Neutrophil (primary cell): Measurements from ENCODE around the gene ZBTB16.

Source experiments
- H3K27ac ChIP-seq: fragments of 200-600 bp; sonication (generic); 2 replicates; pipeline ENCODE4 v1.5.1; 2016; ENCODE audit warnings: mild to moderate bottlenecking, moderate library complexity
- H3K27me3 ChIP-seq: fragments of 200-600 bp; sonication (generic); 2 replicates; pipeline ENCODE4 v1.6.0; 2016; ENCODE audit warnings: mild to moderate bottlenecking
- H3K36me3 ChIP-seq: fragments of 200-600 bp; sonication (generic); 2 replicates; pipeline ENCODE4 v1.5.1; 2017
- H3K4me1 ChIP-seq, 2 experiments: fragments of 200-600 bp in 1 of 2; sonication (generic) in 1 of 2; 1 replicate in 1 of 2; 2 replicates in 1 of 2; pipeline versions ENCODE4 v1.5.1 to v1.6.1; 2013 to 2016; ENCODE audit warnings: low read depth in 1 of 2, low read length in 1 of 2, mild to moderate bottlenecking in 1 of 2, moderate library complexity in 1 of 2; ENCODE audit not compliant: control insufficient read depth in 1 of 2, insufficient read depth in 1 of 2
- H3K4me3 ChIP-seq, 2 experiments: fragments of 200-600 bp in 1 of 2; sonication (generic) in 1 of 2; 1 replicate in 1 of 2; 2 replicates in 1 of 2; pipeline ENCODE4 v1.5.1; 2013 to 2016; ENCODE audit warnings: low read depth in 1 of 2, low read length in 1 of 2, mild to moderate bottlenecking in 1 of 2, moderate library complexity in 1 of 2
- H3K9me3 ChIP-seq: fragments of 200-600 bp; sonication (generic); 2 replicates; pipeline ENCODE4 v1.5.1; 2016
- CTCF ChIP-seq: fragments of 200-600 bp; sonication (generic); IDR thresholded peaks from 2 replicates; pipeline ENCODE4 v1.5.1; 2016; ENCODE audit warnings: antibody characterized with exemption

ZBTB16 gene

GRCh38 chr11:114141863-114142580 lies 82.5 kb downstream of the ZBTB16 start:
- Histone ChIP-seq H3K4me1 (peaks cover 26 to 29% of the 10 kb centered on the region in 2 experiments), H3K27ac (no peak overlapping the region), H3K9me3 (no peaks in the 10 kb centered on the region), H3K4me3 (no peak overlapping the region), H3K36me3 (no peaks in the 10 kb centered on the region), H3K27me3 (no peaks in the 10 kb centered on the region)
- no peak for TF ChIP-seq CTCF

- no peak for TF ChIP-seq CTCF
- no peak overlapping the region for H3K4me3 ChIP-seq
- H3K4me1 ChIP-seq, result peaks cover 20 to 22% of the 10 kb centered on the region in 2 experiments
- H3K27ac ChIP-seq, result no peak overlapping the region
- H3K36me3 ChIP-seq, result no peaks in the 10 kb centered on the region
- no peaks in the 10 kb centered on the region for H3K27me3 ChIP-seq
- no peaks in the 10 kb centered on the region for H3K9me3 ChIP-seq
These were observed 83.2 kb downstream of the ZBTB16 start for GRCh38 chr11:114142707-114143106.

GRCh38 chr11:114145166-114145775 lies 85.8 kb downstream of the ZBTB16 start:
- H3K4me3 ChIP-seq, result no peak overlapping the region
- H3K9me3 ChIP-seq, result no peaks in the 10 kb centered on the region
- peaks cover 0 to 3% of the 10 kb centered on the region in 2 experiments for H3K4me1 ChIP-seq
- TF ChIP-seq CTCF, result no peak
- no peaks in the 10 kb centered on the region for H3K36me3 ChIP-seq
- H3K27me3 ChIP-seq, result no peaks in the 10 kb centered on the region
- H3K27ac ChIP-seq, result no peak overlapping the region

- no peak overlapping the region for H3K27ac ChIP-seq
- no peaks in the 10 kb centered on the region for H3K36me3 ChIP-seq
- H3K27me3 ChIP-seq, result no peaks in the 10 kb centered on the region
- TF ChIP-seq CTCF, result no peak
- H3K4me1 ChIP-seq, result peaks cover 0 to 4% of the 10 kb centered on the region in 2 experiments
- H3K4me3 ChIP-seq, result no peak overlapping the region
- no peaks in the 10 kb centered on the region for H3K9me3 ChIP-seq
These were observed 88.0 kb downstream of the ZBTB16 start for GRCh38 chr11:114147375-114148012.

GRCh38 chr11:114148013-114148382 lies 88.5 kb downstream of the ZBTB16 start:
- TF ChIP-seq CTCF, result no peak
- Histone ChIP-seq H3K36me3 (no peaks in the 10 kb centered on the region), H3K27me3 (no peaks in the 10 kb centered on the region), H3K4me1 (peaks cover 0 to 9% of the 10 kb centered on the region in 2 experiments), H3K27ac (no peak overlapping the region), H3K4me3 (no peak overlapping the region), H3K9me3 (no peaks in the 10 kb centered on the region)
